ENCODE measurements around the gene PET100.
A peak's percentile ranks its signal among the peaks of the same experiment; 100 is the strongest.

The PET100 gene

GRCh38 chr19:7625763-7626372, 3.7 kb upstream of the PET100 start:
- no peak for TF ChIP-seq CTCF (IDR thresholded peaks at IDR 0.05; ENCODE audit: control insufficient read depth, extremely low read depth, insufficient read depth)
- DNase-seq (ENCODE audit: low read depth) = no peak
- no peak overlapping the region for H3K4me3 ChIP-seq (ENCODE audit: low read depth, low read length)

- DNase-seq (ENCODE audit: low read depth) = no peak
- TF ChIP-seq CTCF (IDR thresholded peaks at IDR 0.05; ENCODE audit: control insufficient read depth, extremely low read depth, insufficient read depth) = no peak
- no peak overlapping the region for H3K4me3 ChIP-seq (ENCODE audit: low read depth, low read length)
Measured at GRCh38 chr19:7627166-7627565, 2.4 kb upstream of the PET100 start.

GRCh38 chr19:7628589-7629311, 843 bp upstream of the PET100 start:
- H3K4me3 ChIP-seq (ENCODE audit: low read depth, low read length) = peak overlapping the region; percentile 100
- no peak for DNase-seq (ENCODE audit: low read depth)
- TF ChIP-seq CTCF (IDR thresholded peaks at IDR 0.05; ENCODE audit: control insufficient read depth, extremely low read depth, insufficient read depth) = no peak

GRCh38 chr19:7631577-7631976, 2.0 kb downstream of the PET100 start:
- TF ChIP-seq CTCF (IDR thresholded peaks at IDR 0.05; ENCODE audit: control insufficient read depth, extremely low read depth, insufficient read depth) = no peak
- H3K4me3 ChIP-seq (ENCODE audit: low read depth, low read length) = no peak overlapping the region
- DNase-seq (ENCODE audit: low read depth) = no peak

GRCh38 chr19:7632340-7633203, 3.0 kb downstream of the PET100 start:
- DNase-seq (ENCODE audit: low read depth) = no peak
- H3K4me3 ChIP-seq (ENCODE audit: low read depth, low read length) = no peak overlapping the region
- no peak for TF ChIP-seq CTCF (IDR thresholded peaks at IDR 0.05; ENCODE audit: control insufficient read depth, extremely low read depth, insufficient read depth)

GRCh38 chr19:7633698-7634097, 4.1 kb downstream of the PET100 start, which contains the start of gene PCP2:
TSS of gene PCP2 (minus strand) at chr19:7633719. CDS start at chr19:7633457, 262 bp downstream.
- no peak within 1 kb of the TSS for H3K4me3 ChIP-seq (ENCODE audit: low read depth, low read length)
- TF ChIP-seq CTCF (IDR thresholded peaks at IDR 0.05; ENCODE audit: control insufficient read depth, extremely low read depth, insufficient read depth) = no peak
- DNase-seq (ENCODE audit: low read depth) = no peak
